Mammary epithelial cell (primary cell): ENCODE data around the gene SERHL2.
"Not testable (repeated sequence)": the region's sequence is repeated elsewhere in the genome, so short reads cannot be mapped to it uniquely, and the experiment has no call there.

Source experiments
- CTCF ChIP-seq, 2 donors: IDR thresholded peaks in 1 of 2; conservative IDR thresholded peaks in 1 of 2; 2 replicates each; pipeline ENCODE4 v1.5.1; 2011 to 2012; ENCODE audit warnings: inconsistent platforms in 2 of 2, low read length in 2 of 2, mild to moderate bottlenecking in 2 of 2, control low read depth in 1 of 2, low read depth in 1 of 2; ENCODE audit not compliant: insufficient read depth in 1 of 2; ENCODE audit errors: extremely low read depth in 1 of 2
- EZH2 ChIP-seq: IDR thresholded peaks from 2 replicates; pipeline ENCODE4 v1.6.1; 2012; ENCODE audit warnings: low read length, inconsistent platforms, borderline replicate concordance

DNA sequence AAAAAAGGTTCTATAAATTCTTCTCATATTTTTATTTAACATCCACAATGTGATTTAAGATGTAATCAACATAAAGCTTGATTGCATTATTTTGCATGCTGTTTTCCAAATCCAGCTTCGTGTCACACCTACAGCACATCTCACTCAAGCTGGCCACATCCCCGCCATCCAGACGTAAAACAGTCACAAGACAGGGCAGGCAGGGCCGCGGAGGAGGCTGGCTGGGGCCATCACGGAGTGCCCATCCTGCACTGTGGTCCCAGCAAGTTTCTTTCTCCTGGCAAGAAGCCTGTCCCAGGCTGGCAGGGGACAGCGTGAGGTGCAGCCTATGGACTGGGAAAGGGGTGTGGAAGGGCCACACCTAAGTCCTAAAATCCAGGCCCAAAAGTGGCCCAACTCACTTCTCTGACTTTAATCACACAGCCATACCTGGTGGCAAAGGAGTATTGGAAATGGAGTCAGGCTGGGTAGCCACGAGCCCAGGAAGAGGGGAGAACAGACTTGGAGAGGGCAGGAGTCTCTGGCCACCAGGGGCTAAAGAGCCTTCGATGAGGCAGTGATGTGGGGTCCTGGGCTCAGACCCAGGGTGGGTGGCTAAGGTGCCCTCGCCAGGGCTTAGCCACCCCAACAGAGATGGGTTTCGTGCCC lies 45.3 kb upstream of the SERHL2 start:
- TF ChIP-seq CTCF (conservative IDR thresholded peaks at IDR 0.05 in 1 of 2, IDR thresholded peaks at IDR 0.05 in 1 of 2; ENCODE audit: extremely low read depth in 1 of 2, insufficient read depth in 1 of 2, low read depth in 1 of 2, low read length in 2 of 2); EZH2: not testable (repeated sequence)
